Measurements from ENCODE around the gene SLC12A7.
"Not testable (repeated sequence)": the region's sequence is repeated elsewhere in the genome, so short reads cannot be mapped to it uniquely, and the experiment has no call there.

SLC12A7 gene

GRCh38 chr5:1108865-1109174 lies 3.0 kb downstream of the SLC12A7 start:
- no peak for DNase-seq

DNA sequence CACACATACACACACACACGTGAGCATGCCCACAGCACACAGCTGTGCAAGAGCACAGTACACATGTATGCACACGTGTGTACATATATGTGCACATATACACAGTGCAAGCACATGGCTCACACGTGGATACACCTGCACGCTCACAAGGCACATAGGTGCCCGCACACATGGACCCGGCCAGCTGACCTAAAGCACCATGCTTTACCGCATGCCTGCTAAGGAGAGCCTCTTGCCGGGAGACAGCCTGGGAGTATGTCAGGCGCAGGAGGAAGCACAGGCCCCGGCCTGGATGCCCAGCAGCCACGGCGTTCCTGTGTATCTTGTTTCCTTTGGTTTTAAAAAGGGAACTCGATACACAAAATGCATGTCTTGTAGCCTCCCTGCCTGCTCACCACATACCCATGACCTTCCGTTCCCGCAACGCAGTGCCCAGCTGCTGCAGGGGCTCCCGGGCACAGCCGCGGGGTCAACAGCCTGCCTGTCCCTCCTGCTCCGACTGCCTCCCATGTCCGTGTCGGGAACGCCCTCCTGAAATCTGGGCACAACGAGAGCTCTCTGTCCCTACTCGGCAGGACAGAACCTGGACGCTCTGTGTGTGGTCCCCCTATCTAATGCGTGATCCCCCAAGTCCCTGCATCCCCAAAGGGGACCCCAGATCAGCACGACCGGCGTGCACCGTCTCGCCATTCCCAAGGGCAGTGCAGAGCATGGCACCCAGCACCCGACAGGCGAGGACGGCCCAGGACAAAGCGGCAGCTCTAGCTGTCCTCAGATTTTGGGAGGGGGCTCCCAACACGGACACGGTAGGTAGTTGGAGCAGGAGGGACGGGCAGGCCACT lies 3.6 kb downstream of the SLC12A7 start:
- DNase-seq: no peak

- no peak for DNase-seq
Measured at GRCh38 chr5:1107167-1108022, 4.5 kb downstream of the SLC12A7 start.

GRCh38 chr5:1106385-1107166 lies 5.3 kb downstream of the SLC12A7 start:
- no peak for DNase-seq

DNA sequence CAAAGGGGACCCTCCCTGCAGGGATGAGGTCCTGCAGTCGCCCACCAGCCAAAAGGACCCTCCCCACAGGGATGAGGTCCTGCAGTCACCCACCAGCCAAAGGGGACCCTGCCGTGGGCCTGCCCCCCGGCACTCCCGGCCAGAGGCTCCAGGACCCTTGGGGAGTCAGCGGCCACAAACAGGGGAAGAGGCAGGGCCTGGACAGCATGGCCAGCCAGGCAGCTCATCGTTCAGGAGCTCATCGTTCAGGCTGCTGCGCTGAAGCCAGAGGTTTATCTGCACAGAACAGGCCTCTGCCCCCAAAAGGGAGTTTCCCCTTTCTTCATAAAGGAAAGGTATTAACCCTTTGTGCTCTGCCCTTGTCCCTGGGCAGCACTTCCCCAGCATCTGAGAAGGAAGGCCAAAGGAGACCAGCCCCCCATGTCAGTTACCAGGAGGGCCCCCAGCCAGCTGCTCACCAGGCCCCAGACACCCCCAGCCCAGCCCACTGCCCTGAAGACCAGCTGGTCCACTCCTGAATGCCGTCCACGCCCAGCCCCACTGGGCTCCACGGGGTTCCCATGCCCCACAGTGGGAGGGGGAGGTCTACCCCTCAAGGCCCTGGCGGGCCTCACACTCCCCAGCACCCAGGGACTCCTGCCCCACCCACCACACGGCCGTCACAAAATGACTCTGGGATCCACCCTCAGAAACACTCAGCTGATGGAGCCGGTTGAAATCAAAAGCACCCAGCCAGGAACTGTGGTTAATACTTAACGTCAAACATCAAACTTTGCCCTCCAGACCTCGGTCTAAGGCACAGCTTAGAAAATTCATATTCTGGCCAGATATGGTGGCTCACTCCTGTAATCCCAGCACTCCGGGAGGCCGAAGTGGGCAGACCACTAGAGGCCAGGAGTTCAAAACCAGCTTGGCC lies 6.3 kb downstream of the SLC12A7 start:
- peak; percentile 41 to 47 for DNase-seq

GRCh38 chr5:1104327-1105006 lies 7.4 kb downstream of the SLC12A7 start:
- no peak for DNase-seq

DNA sequence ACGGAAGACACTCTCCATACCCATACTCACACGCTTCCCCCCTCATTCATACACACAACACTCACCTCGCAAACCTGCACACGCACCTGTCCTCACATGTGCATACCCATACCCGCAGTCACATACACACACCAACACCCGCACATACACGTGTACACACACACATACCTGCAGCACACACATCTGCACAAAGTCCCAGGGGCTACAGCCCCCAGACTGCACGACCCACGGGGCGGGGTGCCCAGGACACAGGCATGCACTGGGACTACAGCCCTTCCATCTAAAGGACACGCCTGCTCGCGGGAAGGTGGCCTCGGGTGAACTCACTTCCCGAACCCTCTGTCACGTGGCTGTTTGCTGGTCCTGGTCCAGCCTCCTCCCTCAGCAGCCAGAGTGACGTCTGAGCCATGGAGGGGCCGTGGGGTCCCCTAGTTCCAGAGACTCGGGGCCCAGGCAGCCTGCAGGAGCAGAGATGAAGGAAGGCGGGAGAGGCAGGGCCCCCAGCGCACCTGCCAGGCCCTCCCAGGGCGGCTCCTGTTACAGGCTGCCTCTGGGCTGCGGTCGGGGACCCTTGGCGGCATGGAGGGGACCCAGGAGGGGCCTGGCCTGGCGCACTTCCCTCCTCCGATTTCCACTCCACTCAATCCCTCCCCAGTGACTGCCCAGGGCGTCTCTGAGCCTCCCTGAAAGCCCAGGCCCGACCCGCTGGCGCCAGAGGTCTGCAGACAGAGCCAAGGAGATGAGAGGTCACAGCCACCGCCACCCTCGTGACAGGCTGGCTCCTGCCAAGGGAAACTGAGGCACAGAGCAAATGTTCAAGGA lies 8.1 kb downstream of the SLC12A7 start:
- DNase-seq: no peak

DNA sequence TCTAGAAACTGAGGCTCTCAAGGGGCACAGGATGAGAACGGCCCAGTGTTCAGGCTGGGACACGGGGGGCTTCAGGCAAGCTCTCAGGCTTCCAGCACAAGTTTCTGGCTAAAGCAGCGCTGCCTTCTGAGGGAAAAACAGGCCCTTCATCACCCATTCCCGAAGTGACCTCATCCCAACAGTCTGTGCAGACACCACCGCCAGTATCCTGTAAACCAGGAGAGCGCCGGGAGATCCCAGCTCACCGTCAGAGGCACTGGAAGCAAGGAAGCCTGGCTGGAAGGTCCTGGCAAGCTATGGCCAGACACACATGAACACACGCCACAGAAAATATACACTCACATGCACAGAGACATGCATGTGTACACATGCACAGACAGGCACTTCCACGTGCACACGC lies 8.8 kb downstream of the SLC12A7 start:
- no peak for DNase-seq

DNA sequence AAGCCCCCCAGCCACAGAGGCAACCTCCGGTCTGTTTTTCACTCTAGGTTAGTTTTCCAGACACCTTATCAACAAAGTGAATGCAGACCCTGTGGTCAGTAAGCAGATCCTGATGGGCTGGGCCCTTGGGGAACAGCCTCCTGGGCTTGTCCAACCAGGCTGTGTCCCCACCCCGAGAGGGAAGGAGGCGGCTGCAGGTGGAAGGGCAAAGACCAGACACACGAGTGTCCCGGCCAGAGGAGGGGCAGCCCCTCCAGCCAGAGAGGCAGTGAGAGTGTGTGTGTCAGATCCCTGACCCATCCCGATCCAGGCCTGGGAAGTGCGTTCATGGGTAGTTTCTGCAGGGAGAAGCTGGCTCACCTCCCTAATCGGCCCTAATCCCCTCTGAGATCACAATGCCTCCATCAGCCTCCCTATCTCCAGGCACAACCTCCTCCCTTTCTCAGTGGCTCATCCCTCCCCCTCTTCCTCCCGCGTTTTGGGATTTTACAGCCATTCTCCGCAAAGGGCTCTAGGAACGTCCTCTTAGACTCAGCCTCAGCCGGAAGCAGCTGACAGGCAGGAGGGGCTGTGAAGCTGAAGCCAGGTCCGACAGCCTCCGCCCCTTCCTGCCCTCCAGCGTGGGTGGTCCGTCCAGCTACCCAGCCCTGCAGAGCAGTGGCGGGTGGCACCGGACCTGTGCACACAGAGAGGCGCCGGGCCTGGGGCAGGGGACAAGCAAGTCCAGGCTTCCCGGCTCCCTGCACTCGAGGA lies 9.7 kb downstream of the SLC12A7 start:
- DNase-seq: no peak

DNA sequence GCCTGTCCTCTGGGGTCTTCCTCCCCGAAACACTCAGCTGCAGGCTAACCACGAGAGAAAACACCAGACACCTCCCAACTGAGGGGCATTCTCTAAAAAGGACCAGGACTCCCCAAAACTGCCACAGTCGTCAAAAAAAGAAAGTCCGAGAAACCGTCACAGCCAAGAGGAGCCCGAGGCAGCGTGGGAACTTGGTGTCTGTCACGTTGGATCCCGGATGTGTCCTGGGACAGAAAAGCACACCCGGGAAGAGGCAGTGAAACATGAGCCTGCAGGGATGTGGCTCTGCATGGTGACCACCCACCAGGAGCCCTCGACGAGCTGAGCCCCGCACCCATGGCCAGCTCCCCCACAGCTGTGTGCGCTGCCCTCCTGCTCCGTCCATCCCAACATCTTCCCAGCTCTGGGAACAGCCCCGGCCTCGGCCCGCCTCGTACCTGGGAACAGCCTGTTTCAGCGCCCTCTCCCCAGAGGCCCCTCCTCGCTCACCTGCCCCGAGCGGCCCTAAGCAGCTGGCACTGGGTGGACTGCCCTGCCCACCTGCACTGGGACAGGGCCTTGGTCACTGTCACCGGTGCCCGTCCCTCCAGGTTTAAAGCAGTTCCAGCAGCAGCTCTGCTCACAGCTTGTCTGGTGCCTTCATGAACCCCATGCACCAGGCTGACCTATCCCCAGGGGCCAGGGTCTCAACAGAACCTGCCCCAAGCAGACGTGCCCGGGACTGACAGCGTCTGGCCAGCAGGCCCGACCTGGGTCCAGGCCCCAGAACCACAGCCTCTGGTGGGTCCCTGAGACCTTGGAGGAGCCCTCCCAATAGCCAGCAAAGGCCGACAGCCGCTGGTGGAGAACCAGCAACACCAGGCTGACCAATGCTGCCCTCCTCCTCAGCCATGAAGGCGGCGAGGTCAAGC lies 10.9 kb downstream of the SLC12A7 start:
- DNase-seq: no peak

DNA sequence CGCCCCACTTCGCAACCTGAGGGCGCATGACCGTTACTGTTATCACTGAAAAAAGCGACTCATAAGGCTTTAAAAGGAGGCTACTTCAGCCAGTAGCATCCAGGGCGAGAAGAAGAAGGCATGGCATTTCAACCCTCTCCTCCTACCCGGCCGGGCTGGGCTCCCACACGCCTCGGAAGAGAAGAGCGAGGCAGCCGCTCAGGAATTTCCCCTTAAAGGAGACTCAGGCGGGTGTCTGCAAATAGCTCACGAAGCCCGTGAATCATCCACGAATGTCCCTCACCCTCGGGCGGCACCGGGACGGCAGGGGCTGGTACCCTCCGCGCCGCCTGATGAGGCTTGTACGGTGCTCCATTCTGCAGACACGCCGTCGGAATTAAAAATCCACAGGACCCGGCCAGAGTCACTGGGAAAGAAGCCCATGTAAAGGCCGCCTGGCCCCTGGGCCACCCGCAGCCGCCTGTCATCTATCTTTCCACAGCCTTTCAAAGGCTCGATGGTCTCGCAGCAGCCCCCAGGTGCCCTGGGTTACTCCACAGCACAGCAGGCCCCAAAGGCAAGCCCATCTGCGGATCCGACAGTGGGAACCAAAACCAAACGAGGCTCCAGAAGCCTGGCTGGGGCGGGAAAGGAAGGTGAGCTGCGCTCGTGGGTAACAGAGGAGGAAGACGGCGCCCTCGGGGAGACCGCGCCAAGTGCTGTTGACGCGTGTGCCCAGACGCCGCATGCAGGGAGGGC lies 11.8 kb downstream of the SLC12A7 start:
- DNase-seq: no peak

DNA sequence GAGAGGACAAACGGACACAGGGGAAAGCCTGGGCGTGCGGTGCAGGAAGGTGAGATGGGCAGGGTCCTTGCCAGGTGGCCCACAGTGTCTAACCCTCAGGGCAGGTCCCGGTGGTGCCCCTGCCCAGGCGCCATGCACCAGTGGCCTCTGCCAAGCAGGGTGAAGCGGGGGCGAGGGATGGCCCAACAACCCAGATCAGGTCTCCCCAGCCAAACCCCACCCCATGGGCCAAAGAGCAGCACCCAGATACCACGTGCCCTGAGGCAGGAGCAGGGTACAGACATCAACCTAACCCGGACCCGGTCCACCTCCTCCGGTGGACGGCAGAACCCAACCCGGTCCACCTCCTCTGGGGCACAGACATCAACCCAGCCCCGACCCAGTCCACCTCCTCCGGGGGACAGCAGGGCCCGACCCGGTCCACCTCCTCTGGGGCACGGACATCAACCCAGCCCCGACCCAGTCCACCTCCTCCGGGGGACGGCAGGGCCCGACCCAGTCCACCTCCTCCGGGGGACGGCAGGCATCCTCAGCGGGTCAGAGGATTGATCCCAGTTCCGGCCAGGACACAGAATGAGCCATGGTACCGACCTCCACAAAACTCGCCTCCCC lies 12.8 kb downstream of the SLC12A7 start:
- no peak for DNase-seq

DNA sequence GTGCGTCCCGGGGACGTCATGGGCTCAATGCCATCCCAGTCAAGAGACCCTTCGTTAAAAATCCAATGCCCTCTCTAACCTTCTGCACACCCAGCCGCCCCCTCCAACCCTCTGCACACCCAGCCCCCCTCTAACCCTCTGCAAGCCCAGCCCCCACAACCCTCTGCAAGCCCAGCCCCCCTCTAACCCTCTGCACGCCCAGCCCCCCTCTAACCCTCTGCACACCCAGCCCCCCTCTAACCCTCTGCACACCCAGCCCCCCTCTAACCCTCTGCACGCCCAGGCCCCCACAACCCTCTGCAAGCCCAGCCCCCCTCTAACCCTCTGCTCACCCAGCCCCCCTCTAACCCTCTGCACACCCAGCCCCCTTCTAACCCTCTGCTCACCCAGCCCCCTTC lies 13.9 kb downstream of the SLC12A7 start:
- DNase-seq: not testable (repeated sequence)

DNA sequence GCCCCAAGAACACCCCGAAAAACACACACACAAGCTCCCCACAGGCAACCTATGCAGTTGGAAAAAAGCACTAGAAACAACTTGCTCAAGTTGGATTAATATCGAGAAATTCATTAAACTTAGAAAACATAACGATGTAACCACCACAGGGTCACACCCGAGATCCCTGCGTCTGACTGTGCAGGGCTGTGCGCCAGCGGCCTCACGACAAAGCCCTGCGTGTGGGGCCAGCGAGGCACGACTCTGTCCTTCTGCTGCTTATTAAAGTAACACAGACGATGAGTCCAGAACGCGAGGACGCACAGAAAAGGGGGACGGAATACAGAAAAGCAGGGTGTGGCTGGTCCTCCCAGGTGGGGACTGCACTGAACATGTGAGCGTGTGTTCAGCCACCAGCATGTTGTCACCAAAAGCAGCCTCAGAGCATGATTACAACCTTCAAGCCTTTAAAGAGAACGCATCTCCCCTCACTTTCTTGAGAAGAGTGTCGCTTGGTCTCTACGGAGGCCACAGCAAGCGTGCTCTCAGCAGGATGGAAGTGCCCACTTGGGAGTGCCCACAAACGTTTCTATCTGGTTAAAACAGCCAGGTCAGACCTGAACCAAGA lies 14.4 kb downstream of the SLC12A7 start:
- no peak for DNase-seq

- DNase-seq: no peak
Measured at GRCh38 chr5:1096838-1097237, 15.0 kb downstream of the SLC12A7 start.

- no peak for DNase-seq
Measured at GRCh38 chr5:1095990-1096363, 15.9 kb downstream of the SLC12A7 start.

GRCh38 chr5:1095302-1095989 lies 16.4 kb downstream of the SLC12A7 start:
- DNase-seq: no peak

Measured in activated CD4-positive, alpha-beta T cell treated with anti-CD3 and anti-CD28 coated beads, Interleukin-2, amount 50 U/mL, for 48 hours (primary cell).